Right lobe of liver (tissue), 4 donors: Measurements from ENCODE around the gene SPDYE8.
"Not testable (repeated sequence)": the region's sequence is repeated elsewhere in the genome, so short reads cannot be mapped to it uniquely, and the experiment has no call there.

ENCODE experiments used
- POLR2A ChIP-seq: fragments of 450-650 bp; IDR thresholded peaks from one replicate; pipeline ENCODE4 v1.6.1; 2017; ENCODE audit warnings: antibody characterized with exemption, mild to moderate bottlenecking
- TF ChIP-seq, protein P1 (sequence below), 4 donors: fragments of 200-600 bp in 3 of 4; fragments of 450-650 bp in 1 of 4; IDR thresholded peaks; one replicate each; pipeline versions ENCODE4 v1.5.1 to v1.8.0; 2016 to 2022; ENCODE audit warnings: antibody characterized with exemption in 4 of 4, mild to moderate bottlenecking in 2 of 4
- donor health status: DM: no; HTN: no; CAD: no.
- donor health status: DM: no; HTN: no; CAD: no.
- donor health status: DM: no; HTN: yes; CAD: no.

DNA sequence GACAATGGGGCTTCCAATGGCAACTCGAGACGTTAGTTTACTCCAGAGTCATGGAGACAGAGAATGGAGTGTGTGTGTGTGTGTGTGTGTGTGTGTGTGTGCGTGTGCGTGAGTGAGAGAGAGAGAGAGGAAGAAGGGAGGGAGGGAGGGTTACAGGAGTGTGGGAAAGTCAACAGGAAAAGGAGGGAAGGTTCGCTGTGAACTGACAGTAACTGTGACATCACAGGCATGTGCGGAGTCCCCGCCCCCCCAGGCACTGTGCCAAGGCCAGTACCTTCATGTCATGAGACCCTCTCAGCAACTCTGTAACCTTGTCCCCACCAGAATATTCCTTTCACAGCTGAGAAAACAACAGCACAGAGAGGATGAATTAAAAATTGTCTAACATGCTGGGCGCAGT is 32.1 kb downstream of the SPDYE8 start:
- not testable (repeated sequence) for TF ChIP-seq POLR2A
- TF ChIP-seq, protein P1, sequence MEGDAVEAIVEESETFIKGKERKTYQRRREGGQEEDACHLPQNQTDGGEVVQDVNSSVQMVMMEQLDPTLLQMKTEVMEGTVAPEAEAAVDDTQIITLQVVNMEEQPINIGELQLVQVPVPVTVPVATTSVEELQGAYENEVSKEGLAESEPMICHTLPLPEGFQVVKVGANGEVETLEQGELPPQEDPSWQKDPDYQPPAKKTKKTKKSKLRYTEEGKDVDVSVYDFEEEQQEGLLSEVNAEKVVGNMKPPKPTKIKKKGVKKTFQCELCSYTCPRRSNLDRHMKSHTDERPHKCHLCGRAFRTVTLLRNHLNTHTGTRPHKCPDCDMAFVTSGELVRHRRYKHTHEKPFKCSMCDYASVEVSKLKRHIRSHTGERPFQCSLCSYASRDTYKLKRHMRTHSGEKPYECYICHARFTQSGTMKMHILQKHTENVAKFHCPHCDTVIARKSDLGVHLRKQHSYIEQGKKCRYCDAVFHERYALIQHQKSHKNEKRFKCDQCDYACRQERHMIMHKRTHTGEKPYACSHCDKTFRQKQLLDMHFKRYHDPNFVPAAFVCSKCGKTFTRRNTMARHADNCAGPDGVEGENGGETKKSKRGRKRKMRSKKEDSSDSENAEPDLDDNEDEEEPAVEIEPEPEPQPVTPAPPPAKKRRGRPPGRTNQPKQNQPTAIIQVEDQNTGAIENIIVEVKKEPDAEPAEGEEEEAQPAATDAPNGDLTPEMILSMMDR (IDR thresholded peaks at IDR 0.05), result not testable (repeated sequence)
